Left ventricle myocardium inferior (tissue), 1 donor: ENCODE measurements around the gene CNOT4. TPM values are rescaled to one million over a fixed set of nuclear protein-coding genes. Genes with fewer than 3 reads are reported as not detected.
A peak's percentile ranks its signal among the peaks of the same experiment; 100 is the strongest.
"Not testable (repeated sequence)": the region's sequence is repeated elsewhere in the genome, so short reads cannot be mapped to it uniquely, and the experiment has no call there.

Source experiments
- DNase-seq: peaks from one replicate; pipeline ENCODE4 v3.0.0-alpha.2; 2020
- H3K27ac ChIP-seq: fragments of 200-600 bp; replicated peaks from 2 replicates; pipeline ENCODE4 v1.8.0; 2021
- H3K27me3 ChIP-seq: fragments of 200-600 bp; 2 replicates; pipeline ENCODE4 v1.8.0; 2021; ENCODE audit warnings: low read depth
- H3K36me3 ChIP-seq: fragments of 200-600 bp; 2 replicates; pipeline ENCODE4 v1.8.0; 2021
- H3K4me1 ChIP-seq: fragments of 200-600 bp; 2 replicates; pipeline ENCODE4 v1.8.0; 2021
- H3K4me3 ChIP-seq: fragments of 200-600 bp; 2 replicates; pipeline ENCODE4 v1.8.0; 2021; ENCODE audit warnings: mild to moderate bottlenecking, moderate library complexity
- H3K9me3 ChIP-seq: fragments of 200-600 bp; replicated peaks from 2 replicates; pipeline ENCODE4 v1.8.0; 2021
- CTCF ChIP-seq: fragments of 200-600 bp; IDR thresholded peaks from 2 replicates; pipeline ENCODE4 v1.8.0; 2021; ENCODE audit warnings: antibody characterized with exemption, mild to moderate bottlenecking, borderline replicate concordance
- intact Hi-C: fragments of 100-400 bp; cut with micrococcal nuclease; formaldehyde crosslinking; loops from one replicate; pipeline ENCODE4 v1.11.0; 2022
- total RNA-seq: library from RNA; stranded (reverse); fragmentation: NEBNext Ultra II Directional; extraction: Animal tissue kit (Norgen Biotek cat#: 25700); gene quantifications from one replicate; pipeline ENCODE4 v1.2.1, GENCODE V29; 2021
- donor health status: DM: no; HTN: yes; CAD: no; lungs with severe emphysema.

The CNOT4 gene
- total RNA-seq, 1 donor from 2014 or later = 26.1 TPM

DNA sequence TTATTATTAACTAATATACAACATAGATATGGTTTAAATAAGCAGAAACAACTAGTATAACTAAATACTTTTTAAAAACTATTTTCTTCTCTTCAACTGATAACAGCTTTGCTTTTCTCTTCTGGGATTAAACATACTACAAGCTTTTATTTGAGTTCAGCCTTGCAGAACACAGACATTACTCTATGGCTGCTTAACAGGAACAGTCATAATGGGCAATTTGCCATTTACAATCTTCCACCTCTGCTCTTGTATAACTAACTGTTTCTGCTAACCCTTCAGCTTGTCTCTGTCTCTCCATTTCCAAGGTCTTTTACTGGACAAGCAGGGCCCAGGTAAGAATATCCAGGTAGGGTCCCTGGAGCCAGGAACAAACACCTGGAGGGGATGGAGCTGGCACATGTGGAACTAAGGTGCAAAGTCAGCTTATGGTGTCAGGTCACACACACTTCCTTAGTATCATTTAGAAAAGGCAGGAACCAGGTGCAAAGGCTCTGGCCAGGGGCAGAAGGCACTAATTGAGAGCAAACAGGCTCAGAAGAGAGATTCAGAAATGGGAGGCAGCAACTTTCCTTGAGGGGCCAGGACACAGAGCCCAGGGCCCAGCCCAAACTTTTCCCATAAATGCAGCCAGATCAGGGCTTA is 183.1 kb downstream of the CNOT4 start:
- Histone ChIP-seq H3K27me3 (no peaks in the 10 kb centered on the region), H3K4me1 (no peaks in the 10 kb centered on the region), H3K27ac (no peak overlapping the region), H3K36me3 (no peaks in the 10 kb centered on the region), H3K4me3 (no peak overlapping the region), H3K9me3 (no peaks in the 10 kb centered on the region)
- TF ChIP-seq CTCF = no peak
- intact Hi-C loops = no loop called here
- no peak for DNase-seq

DNA sequence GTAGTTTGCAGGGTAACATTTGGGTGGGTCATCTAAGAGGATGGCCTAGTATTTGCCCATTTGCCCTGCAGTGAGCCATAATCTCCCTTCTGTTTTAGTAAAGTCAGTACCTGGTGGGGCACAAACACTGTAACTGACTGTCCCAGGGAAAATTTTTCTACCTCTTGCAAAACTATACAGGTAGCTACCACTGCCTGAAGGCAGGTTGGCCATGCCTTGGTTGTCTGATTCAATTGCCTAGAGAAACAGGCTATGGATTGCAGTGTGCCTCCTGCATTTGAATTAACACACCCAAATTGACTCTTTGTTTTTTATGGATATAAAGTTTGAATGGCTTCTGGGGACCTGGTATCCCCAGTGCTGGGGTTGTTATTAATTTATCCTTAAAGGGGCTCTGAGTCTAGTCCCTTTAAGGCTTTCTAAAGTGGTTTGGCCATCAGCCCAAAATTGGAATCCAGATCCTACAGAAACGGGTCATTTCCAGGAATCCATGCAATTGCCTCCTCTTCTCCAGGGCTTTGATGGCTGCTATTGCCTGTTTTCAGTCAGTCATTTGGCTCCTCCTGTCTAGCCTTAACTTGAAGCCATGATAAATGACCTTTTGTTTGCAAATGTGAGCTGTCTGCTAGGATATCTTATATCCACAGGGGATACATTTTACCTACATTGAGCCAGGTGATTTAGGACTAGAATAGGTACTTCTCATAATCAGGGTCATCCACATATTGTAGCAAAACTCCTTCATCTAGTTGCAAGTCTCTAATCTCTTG is 187.1 kb downstream of the CNOT4 start:
- Histone ChIP-seq H3K9me3 (no peaks in the 10 kb centered on the region), H3K4me1 (peaks cover 16% of the 10 kb centered on the region), H3K27ac (no peak overlapping the region), H3K4me3 (no peak overlapping the region), H3K27me3 (no peaks in the 10 kb centered on the region), H3K36me3 (no peaks in the 10 kb centered on the region)
- intact Hi-C loops = no loop called here
- no peak for TF ChIP-seq CTCF
- no peak for DNase-seq

GRCh38 chr7:135321556-135321955 is 188.3 kb downstream of the CNOT4 start:
- H3K27ac ChIP-seq = no peak overlapping the region
- H3K27me3 ChIP-seq = no peaks in the 10 kb centered on the region
- no peak for TF ChIP-seq CTCF
- H3K4me1 ChIP-seq = peaks cover 16% of the 10 kb centered on the region
- no peak for DNase-seq
- H3K36me3 ChIP-seq = no peaks in the 10 kb centered on the region
- H3K9me3 ChIP-seq = no peaks in the 10 kb centered on the region
- H3K4me3 ChIP-seq = no peak overlapping the region
- intact Hi-C loops = no loop called here

DNA sequence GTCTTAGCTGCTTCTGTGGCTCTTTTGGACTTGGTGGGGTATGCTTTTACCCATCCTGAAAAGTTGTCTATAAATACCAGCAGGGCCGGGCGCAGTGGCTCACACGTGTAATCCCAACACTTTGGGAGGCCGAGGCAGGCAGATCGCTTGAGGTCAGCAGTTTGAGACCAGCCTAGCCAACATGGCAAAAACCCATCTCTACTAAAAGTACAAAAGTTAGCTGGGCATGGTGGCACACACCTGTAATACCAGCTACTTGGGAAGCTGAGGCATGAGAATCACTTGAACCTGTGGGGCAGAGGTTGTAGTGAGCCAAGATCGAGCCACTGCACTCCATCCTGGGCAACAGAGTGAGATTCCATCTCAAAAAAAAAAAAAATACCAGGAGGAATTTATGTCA is 188.9 kb downstream of the CNOT4 start:
- H3K36me3 ChIP-seq, DNase-seq, H3K27me3 ChIP-seq, H3K4me3 ChIP-seq, H3K27ac ChIP-seq, intact Hi-C loops, H3K9me3 ChIP-seq: not testable (repeated sequence)
- H3K4me1 ChIP-seq = peaks cover 16% of the 10 kb centered on the region

GRCh38 chr7:135320268-135320667 is 189.6 kb downstream of the CNOT4 start:
- no peak overlapping the region for H3K4me3 ChIP-seq
- no peaks in the 10 kb centered on the region for H3K27me3 ChIP-seq
- H3K27ac ChIP-seq = no peak overlapping the region
- TF ChIP-seq CTCF = no peak
- intact Hi-C loops = no loop called here
- H3K36me3 ChIP-seq = no peaks in the 10 kb centered on the region
- H3K4me1 ChIP-seq = peaks cover 16% of the 10 kb centered on the region
- H3K9me3 ChIP-seq = no peaks in the 10 kb centered on the region
- peak; percentile 81 for DNase-seq

- peaks cover 16% of the 10 kb centered on the region for H3K4me1 ChIP-seq
- no peaks in the 10 kb centered on the region for H3K9me3 ChIP-seq
- no peak for TF ChIP-seq CTCF
- H3K27ac ChIP-seq = no peak overlapping the region
- intact Hi-C loops = no loop called here
- no peak overlapping the region for H3K4me3 ChIP-seq
- no peaks in the 10 kb centered on the region for H3K36me3 ChIP-seq
- no peak for DNase-seq
- peaks cover 6% of the 10 kb centered on the region for H3K27me3 ChIP-seq
Observed at GRCh38 chr7:135317676-135318325, 192.1 kb downstream of the CNOT4 start.
